GM18519 (cell line): ENCODE results near the gene SCNN1G.
"Not testable (repeated sequence)": the region's sequence is repeated elsewhere in the genome, so short reads cannot be mapped to it uniquely, and the experiment has no call there.

Experiments used
- ATAC-seq: cut with Tn5 transposase; IDR thresholded peaks from one replicate; pipeline ENCODE4 v1.9.1; 2021; ENCODE audit warnings: mild to moderate bottlenecking, moderate library complexity; ENCODE audit not compliant: unreplicated experiment, low FRiP score

SCNN1G gene

GRCh38 chr16:23248261-23249194 lies 66.0 kb downstream of the SCNN1G start:
- ATAC-seq, result no peak

DNA sequence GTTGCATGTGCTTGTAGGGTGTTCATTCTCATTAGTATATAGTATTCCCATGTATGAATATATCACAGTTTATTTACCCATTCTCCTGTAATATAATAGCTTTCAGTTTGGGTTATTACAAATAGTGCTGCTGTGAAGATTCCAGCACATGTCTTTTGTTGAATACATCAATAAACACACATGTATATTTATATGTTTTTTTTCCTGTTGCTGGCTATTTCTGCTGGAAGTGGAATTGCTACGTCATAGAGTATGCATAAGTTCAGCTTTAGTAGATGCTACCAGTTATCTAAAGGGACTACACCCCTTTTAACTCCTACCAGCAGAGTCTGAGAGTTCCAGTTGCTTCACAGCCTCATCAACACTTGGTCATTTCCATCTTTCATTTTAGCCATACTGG lies 67.3 kb downstream of the SCNN1G start:
- no peak for ATAC-seq

GRCh38 chr16:23252310-23252709 lies 69.8 kb downstream of the SCNN1G start:
- ATAC-seq, result no peak

GRCh38 chr16:23253650-23254049 lies 71.1 kb downstream of the SCNN1G start:
- ATAC-seq, result not testable (repeated sequence)

DNA sequence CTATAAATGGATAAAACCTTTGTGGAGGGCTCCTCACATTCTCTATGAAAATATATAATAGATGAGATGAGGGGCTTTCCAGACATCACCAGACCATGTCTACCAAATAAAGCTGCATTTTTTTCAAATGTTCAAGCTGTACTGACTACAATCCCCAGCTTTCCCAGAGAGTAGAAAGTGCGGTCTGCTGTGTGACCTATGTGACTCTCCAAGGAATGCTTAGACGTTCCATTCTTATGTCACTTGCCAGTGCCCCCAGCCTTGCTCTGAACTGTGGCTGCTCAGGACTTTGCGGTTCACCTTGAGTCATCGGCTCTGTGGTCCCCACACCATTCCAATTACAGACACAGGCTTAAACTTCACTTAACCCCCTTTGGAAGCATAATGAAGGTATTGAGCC lies 71.8 kb downstream of the SCNN1G start:
- no peak for ATAC-seq

- ATAC-seq, result no peak
Observed at GRCh38 chr16:23255000-23255399, 72.5 kb downstream of the SCNN1G start.

GRCh38 chr16:23256440-23256839 lies 73.9 kb downstream of the SCNN1G start:
- ATAC-seq, result no peak

DNA sequence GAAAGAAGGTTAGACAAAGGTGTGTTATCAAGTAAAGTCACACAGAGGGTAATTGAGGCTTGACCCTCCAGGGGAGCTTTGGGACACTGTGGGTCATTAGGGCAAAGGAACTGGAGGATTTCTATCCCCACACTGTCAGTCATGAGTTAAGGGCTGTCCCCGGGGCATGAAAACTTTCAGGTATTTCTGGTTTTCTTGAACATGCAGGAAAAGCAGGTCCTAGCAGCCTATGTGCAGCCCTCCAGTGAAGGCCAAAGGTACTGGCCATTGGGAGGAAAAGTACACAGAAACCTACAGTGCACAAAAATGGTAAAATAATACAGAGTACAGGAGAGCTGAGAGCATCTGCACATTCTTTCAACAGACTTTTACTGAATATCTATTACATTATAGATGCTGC lies 75.1 kb downstream of the SCNN1G start:
- ATAC-seq, result no peak

DNA sequence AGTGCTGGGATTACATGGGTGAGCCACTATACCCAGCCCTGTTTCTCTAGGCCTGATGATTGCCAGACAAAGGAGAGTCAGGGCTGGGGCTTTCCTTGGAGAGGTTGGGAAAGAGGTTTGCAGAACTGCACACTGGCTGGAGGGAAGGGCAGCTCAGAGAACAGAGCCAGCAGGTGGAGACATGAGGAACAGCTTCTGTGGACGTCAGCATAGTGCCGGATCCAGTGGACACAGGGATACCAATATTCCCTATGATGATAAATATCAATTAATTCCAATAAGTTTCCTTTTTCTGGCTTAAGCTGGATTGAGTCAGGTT lies 76.3 kb downstream of the SCNN1G start:
- ATAC-seq, result no peak
